ENCODE data around the gene PDE11A. TPM values are rescaled to one million over a fixed set of nuclear protein-coding genes. Genes with fewer than 3 reads are reported as not detected.

PDE11A gene
- total RNA-seq, 4 donors from 2014 or later: 0.12 TPM; not detected in 3

DNA sequence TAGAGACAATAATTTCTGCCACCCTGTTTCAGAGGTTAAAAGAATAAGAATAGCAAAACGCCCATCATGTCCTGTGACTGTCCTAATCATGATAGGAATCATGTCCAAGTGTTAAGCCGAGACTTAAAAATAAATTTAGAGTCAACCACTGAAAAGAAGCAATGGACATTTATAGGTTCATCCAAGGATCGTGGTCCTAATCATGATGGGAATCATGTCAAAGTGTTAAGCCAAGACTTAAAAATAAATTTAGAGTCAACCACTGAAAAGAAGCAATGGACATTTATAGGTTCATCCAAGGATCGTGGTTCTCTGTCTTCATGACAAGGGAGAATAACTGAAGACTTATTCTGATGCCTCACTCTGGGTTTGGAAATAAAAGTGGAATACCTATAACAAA lies 73.6 kb downstream of the PDE11A start:
- no peak for DNase-seq
- Histone ChIP-seq H3K9me3 (no peaks in the 10 kb centered on the region), H3K4me3 (no peak overlapping the region), H3K27me3 (no peaks in the 10 kb centered on the region), H3K36me3 (no peaks in the 10 kb centered on the region), H3K27ac (no peak overlapping the region), H3K4me1 (no peaks in the 10 kb centered on the region)
- 74 to 76% methylated on average over 4 of the region's 4 CpGs for WGBS, 2 donors
- intact Hi-C loops (cut with DNase I): no loop called here
- TF ChIP-seq POLR2A (IDR thresholded peaks at IDR 0.05) (no peak), CTCF (IDR thresholded peaks at IDR 0.05) (no peak)

DNA sequence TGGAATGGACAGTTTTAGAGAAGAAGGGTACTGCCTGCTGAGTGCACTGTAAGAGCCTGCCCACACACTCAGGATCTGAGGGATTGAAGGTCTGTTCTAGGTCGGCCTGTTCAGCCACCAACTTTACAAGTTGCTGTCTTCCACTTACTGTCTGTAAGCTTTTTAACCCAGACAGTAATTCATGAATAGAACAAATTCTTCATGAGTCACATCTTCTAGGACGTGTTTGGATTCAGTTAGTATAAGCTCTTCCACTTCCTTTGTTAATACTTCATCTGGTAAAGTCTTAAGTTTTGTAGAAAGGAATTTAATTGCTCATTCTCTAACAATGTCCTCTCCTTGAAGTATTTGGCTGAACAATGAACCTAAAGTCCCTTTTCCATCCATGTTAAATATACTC lies 74.6 kb downstream of the PDE11A start:
- no peak for TF ChIP-seq CTCF (IDR thresholded peaks at IDR 0.05)
- TF ChIP-seq POLR2A (IDR thresholded peaks at IDR 0.05): no peak
- Histone ChIP-seq H3K9me3 (no peaks in the 10 kb centered on the region), H3K27me3 (no peaks in the 10 kb centered on the region), H3K36me3 (no peaks in the 10 kb centered on the region), H3K4me1 (no peaks in the 10 kb centered on the region), H3K27ac (no peak overlapping the region), H3K4me3 (no peak overlapping the region)
- WGBS, 2 donors: 11 to 32% methylated on average over 2 of the region's 2 CpGs
- intact Hi-C loops (cut with DNase I): no loop called here
- DNase-seq: no peak

- Histone ChIP-seq H3K4me1 (no peaks in the 10 kb centered on the region), H3K27me3 (no peaks in the 10 kb centered on the region), H3K36me3 (no peaks in the 10 kb centered on the region), H3K4me3 (no peak overlapping the region), H3K9me3 (no peaks in the 10 kb centered on the region), H3K27ac (no peak overlapping the region)
- WGBS, 2 donors: 78 to 86% methylated on average over 2 of the region's 2 CpGs
- intact Hi-C loops (cut with DNase I): no loop called here
- TF ChIP-seq POLR2A (IDR thresholded peaks at IDR 0.05): no peak
- no peak for TF ChIP-seq CTCF (IDR thresholded peaks at IDR 0.05)
- no peak for DNase-seq
These were observed 79.6 kb downstream of the PDE11A start for GRCh38 chr2:177992992-177993391.

DNA sequence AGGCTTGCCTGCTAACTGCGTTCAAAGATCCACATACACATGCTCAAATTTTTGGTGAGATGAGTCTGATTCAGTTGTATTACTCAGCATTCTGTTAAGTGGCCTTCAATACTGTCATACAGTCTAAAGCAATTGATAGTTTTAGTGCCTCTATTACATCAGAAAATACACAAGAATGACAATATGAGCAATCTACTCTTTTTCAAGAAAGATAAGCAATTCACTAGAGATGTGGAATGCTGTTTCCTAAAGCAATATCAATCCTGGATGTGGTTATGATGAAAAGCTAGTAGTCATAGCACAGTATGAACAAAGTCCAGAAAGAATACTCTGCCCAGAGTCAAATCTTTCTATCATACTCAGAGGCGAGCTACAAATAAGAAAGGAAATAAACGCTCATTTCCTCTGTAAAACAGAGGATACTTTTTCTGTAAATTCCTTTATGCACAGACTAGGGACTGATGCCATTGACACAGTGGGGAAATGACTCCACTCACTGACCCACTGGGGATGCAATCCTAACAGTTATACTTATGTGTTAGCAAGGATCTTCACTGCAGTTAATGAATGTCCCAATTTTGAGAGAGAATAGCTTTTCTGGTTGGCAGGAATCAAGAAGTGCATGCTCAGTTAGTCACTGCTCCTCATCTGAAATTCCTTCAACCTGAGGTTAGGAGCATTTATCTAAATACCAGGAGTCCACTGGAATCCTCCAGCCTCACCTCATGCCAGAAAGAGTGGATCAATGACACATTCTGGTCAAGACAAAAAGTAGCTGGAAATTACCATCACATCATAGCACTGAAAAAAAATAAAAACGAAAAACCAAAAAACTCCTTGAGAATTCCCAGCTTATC lies 83.3 kb downstream of the PDE11A start:
- 67 to 76% methylated on average over 4 of the region's 4 CpGs for WGBS, 2 donors

More for the DNA sequence above, 83.3 kb downstream of the PDE11A start:
- intact Hi-C loops (cut with DNase I): no loop called here
- Histone ChIP-seq H3K4me1 (no peaks in the 10 kb centered on the region), H3K4me3 (no peak overlapping the region), H3K27ac (no peak overlapping the region), H3K9me3 (no peaks in the 10 kb centered on the region), H3K27me3 (no peaks in the 10 kb centered on the region), H3K36me3 (no peaks in the 10 kb centered on the region)
- TF ChIP-seq POLR2A (IDR thresholded peaks at IDR 0.05) (no peak), CTCF (IDR thresholded peaks at IDR 0.05) (no peak)
- DNase-seq: no peak

Measured in esophagus squamous epithelium (tissue), 5 donors.